ENCODE results near the gene RAB33A. TPM values are rescaled to one million over a fixed set of nuclear protein-coding genes. Genes with fewer than 3 reads are reported as not detected.

Gene RAB33A
- total and polyA plus RNA-seq, 9 of the 15 experiments (the other 6 are each of a cell fraction or from before 2014, with no cell fraction given) = 0.04 to 0.20 (median 0.06) TPM; not detected in 4

DNA sequence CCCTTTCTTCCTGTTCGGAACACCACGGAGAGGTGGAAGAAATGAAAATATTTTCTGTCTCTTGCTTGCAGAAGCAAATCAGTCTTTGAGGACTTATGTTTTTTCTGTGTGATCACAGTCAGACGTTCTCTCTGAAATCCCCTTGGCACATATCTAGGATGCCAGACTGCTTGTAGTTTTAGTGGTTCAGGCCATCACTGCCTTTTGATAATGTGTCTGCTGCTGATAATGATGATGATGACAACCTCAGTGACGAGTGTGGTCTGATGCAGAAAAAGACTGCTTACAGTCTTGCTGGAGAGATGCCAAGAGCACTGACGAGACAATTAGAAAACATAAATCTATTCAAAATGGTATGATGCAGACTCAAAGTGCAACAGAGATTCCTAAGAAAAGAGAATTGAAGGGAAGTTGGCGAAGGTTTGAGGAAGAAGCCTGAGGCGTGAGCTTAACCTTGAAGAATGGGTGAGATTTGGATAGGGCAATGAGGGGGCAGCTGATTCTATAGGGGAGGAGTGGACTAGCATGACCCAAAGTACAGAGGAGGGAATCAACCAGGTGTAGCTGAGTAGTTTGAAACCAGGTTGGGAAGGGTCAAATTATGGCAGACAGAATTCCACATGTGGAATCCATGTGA, 7.9 kb downstream of the RAB33A start (continued):
- peak; percentile 99 for TF ChIP-seq MEIS2 (IDR thresholded peaks at IDR 0.05; ENCODE audit: partially characterized antibody)
- TF ChIP-seq ATF7 (IDR thresholded peaks at IDR 0.05) = peak; percentile 93
- TF ChIP-seq XRCC5 (IDR thresholded peaks at IDR 0.05; ENCODE audit: low read depth, low read length) = no peak
- TF ChIP-seq, protein P1, sequence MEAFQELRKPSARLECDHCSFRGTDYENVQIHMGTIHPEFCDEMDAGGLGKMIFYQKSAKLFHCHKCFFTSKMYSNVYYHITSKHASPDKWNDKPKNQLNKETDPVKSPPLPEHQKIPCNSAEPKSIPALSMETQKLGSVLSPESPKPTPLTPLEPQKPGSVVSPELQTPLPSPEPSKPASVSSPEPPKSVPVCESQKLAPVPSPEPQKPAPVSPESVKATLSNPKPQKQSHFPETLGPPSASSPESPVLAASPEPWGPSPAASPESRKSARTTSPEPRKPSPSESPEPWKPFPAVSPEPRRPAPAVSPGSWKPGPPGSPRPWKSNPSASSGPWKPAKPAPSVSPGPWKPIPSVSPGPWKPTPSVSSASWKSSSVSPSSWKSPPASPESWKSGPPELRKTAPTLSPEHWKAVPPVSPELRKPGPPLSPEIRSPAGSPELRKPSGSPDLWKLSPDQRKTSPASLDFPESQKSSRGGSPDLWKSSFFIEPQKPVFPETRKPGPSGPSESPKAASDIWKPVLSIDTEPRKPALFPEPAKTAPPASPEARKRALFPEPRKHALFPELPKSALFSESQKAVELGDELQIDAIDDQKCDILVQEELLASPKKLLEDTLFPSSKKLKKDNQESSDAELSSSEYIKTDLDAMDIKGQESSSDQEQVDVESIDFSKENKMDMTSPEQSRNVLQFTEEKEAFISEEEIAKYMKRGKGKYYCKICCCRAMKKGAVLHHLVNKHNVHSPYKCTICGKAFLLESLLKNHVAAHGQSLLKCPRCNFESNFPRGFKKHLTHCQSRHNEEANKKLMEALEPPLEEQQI (IDR thresholded peaks at IDR 0.05) = peak; percentile 85
- peak; percentile 94 for TF ChIP-seq ZNF316 (IDR thresholded peaks at IDR 0.05)
- peak; percentile 86 for TF ChIP-seq MYNN (IDR thresholded peaks at IDR 0.05)
- TF ChIP-seq MYNN (CRISPR knock-in tag; IDR thresholded peaks at IDR 0.05) = no peak
- TF ChIP-seq PCBP2 (IDR thresholded peaks at IDR 0.05; ENCODE audit: low read depth, low read length, poor library complexity, severe bottlenecking) = no peak
- TF ChIP-seq TEAD1 (CRISPR knock-in tag; IDR thresholded peaks at IDR 0.05) = peak in 1 of 2 experiments; percentile 32; a peak in 1 of 4 replicates
- TF ChIP-seq CBFA2T2 (conservative IDR thresholded peaks at IDR 0.05) = peak; percentile 99
- TF ChIP-seq, protein P2, sequence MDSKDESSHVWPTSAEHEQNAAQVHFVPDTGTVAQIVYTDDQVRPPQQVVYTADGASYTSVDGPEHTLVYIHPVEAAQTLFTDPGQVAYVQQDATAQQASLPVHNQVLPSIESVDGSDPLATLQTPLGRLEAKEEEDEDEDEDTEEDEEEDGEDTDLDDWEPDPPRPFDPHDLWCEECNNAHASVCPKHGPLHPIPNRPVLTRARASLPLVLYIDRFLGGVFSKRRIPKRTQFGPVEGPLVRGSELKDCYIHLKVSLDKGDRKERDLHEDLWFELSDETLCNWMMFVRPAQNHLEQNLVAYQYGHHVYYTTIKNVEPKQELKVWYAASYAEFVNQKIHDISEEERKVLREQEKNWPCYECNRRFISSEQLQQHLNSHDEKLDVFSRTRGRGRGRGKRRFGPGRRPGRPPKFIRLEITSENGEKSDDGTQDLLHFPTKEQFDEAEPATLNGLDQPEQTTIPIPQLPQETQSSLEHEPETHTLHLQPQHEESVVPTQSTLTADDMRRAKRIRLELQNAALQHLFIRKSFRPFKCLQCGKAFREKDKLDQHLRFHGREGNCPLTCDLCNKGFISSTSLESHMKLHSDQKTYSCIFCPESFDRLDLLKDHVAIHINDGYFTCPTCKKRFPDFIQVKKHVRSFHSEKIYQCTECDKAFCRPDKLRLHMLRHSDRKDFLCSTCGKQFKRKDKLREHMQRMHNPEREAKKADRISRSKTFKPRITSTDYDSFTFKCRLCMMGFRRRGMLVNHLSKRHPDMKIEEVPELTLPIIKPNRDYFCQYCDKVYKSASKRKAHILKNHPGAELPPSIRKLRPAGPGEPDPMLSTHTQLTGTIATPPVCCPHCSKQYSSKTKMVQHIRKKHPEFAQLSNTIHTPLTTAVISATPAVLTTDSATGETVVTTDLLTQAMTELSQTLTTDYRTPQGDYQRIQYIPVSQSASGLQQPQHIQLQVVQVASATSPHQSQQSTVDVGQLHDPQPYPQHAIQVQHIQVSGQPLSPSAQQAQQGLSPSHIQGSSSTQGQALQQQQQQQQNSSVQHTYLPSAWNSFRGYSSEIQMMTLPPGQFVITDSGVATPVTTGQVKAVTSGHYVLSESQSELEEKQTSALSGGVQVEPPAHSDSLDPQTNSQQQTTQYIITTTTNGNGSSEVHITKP (IDR thresholded peaks at IDR 0.05; ENCODE audit: partially characterized antibody) = peak; percentile 84
- TF ChIP-seq, protein P3, sequence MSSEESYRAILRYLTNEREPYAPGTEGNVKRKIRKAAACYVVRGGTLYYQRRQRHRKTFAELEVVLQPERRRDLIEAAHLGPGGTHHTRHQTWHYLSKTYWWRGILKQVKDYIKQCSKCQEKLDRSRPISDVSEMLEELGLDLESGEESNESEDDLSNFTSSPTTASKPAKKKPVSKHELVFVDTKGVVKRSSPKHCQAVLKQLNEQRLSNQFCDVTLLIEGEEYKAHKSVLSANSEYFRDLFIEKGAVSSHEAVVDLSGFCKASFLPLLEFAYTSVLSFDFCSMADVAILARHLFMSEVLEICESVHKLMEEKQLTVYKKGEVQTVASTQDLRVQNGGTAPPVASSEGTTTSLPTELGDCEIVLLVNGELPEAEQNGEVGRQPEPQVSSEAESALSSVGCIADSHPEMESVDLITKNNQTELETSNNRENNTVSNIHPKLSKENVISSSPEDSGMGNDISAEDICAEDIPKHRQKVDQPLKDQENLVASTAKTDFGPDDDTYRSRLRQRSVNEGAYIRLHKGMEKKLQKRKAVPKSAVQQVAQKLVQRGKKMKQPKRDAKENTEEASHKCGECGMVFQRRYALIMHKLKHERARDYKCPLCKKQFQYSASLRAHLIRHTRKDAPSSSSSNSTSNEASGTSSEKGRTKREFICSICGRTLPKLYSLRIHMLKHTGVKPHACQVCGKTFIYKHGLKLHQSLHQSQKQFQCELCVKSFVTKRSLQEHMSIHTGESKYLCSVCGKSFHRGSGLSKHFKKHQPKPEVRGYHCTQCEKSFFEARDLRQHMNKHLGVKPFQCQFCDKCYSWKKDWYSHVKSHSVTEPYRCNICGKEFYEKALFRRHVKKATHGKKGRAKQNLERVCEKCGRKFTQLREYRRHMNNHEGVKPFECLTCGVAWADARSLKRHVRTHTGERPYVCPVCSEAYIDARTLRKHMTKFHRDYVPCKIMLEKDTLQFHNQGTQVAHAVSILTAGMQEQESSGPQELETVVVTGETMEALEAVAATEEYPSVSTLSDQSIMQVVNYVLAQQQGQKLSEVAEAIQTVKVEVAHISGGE (CRISPR knock-in tag; IDR thresholded peaks at IDR 0.05) = peak in 1 of 3 experiments; percentile 77; a peak in 2 of 6 replicates
- peak; percentile 97 for TF ChIP-seq SMARCC2 (IDR thresholded peaks at IDR 0.05; ENCODE audit: low read depth)
- no peak for TF ChIP-seq NR3C1 (CRISPR knock-in tag; IDR thresholded peaks at IDR 0.05)
- TF ChIP-seq PHF20 (IDR thresholded peaks at IDR 0.05; ENCODE audit: partially characterized antibody) = no peak
- peak; percentile 97 for TF ChIP-seq POLR2AphosphoS5 (IDR thresholded peaks at IDR 0.05; ENCODE audit: control insufficient read depth, insufficient read depth, low read depth, low read length)
- peak; percentile 95 to 99 for TF ChIP-seq ARNT (IDR thresholded peaks at IDR 0.05)
- peak; percentile 95 for TF ChIP-seq RNF2 (IDR thresholded peaks at IDR 0.05)
- no peak for TF ChIP-seq RFX7 (CRISPR knock-in tag; IDR thresholded peaks at IDR 0.05)
- no peak for TF ChIP-seq MCM5 (IDR thresholded peaks at IDR 0.05; ENCODE audit: low read depth)

Measured in K562 (cell line).